ENCODE data around the gene ZNF862.

ZNF862 gene

GRCh38 chr7:149811831-149812490, 26.2 kb upstream of the ZNF862 start:
- no peak for DNase-seq (ENCODE audit: low read depth)

GRCh38 chr7:149813254-149814035, 24.7 kb upstream of the ZNF862 start:
- no peak for DNase-seq (ENCODE audit: low read depth)

GRCh38 chr7:149814494-149814893, 23.7 kb upstream of the ZNF862 start:
- DNase-seq (ENCODE audit: low read depth), result no peak

GRCh38 chr7:149815121-149815520, 23.1 kb upstream of the ZNF862 start:
- DNase-seq (ENCODE audit: low read depth), result no peak

GRCh38 chr7:149815661-149816266, 22.4 kb upstream of the ZNF862 start:
- no peak for DNase-seq (ENCODE audit: low read depth)

GRCh38 chr7:149816267-149816751, 21.9 kb upstream of the ZNF862 start:
- no peak for DNase-seq (ENCODE audit: low read depth)

GRCh38 chr7:149816794-149817193, 21.4 kb upstream of the ZNF862 start:
- DNase-seq (ENCODE audit: low read depth), result no peak

GRCh38 chr7:149817301-149817771, 20.8 kb upstream of the ZNF862 start:
- DNase-seq (ENCODE audit: low read depth), result no peak

- no peak for DNase-seq (ENCODE audit: low read depth)
Observed at GRCh38 chr7:149817836-149818535, 20.2 kb upstream of the ZNF862 start.

- DNase-seq (ENCODE audit: low read depth), result no peak
Observed at GRCh38 chr7:149818536-149818840, 19.7 kb upstream of the ZNF862 start.

- no peak for DNase-seq (ENCODE audit: low read depth)
Observed at GRCh38 chr7:149819141-149819960, 18.8 kb upstream of the ZNF862 start.

GRCh38 chr7:149819961-149820340, 18.2 kb upstream of the ZNF862 start:
- no peak for DNase-seq (ENCODE audit: low read depth)

GRCh38 chr7:149820622-149821190, 17.5 kb upstream of the ZNF862 start:
- DNase-seq (ENCODE audit: low read depth), result no peak

- DNase-seq (ENCODE audit: low read depth), result no peak
Observed at GRCh38 chr7:149821191-149822148, 16.7 kb upstream of the ZNF862 start.

- DNase-seq (ENCODE audit: low read depth), result no peak
Observed at GRCh38 chr7:149822353-149822943, 15.7 kb upstream of the ZNF862 start.

- no peak for DNase-seq (ENCODE audit: low read depth)
Observed at GRCh38 chr7:149823191-149823630, 15.0 kb upstream of the ZNF862 start.

GRCh38 chr7:149823631-149824199, 14.5 kb upstream of the ZNF862 start:
- no peak for DNase-seq (ENCODE audit: low read depth)

GRCh38 chr7:149824301-149824741, 13.9 kb upstream of the ZNF862 start:
- DNase-seq (ENCODE audit: low read depth), result no peak
